Prostate gland (tissue), 2 donors: ENCODE measurements around the gene B9D1.

Experiments
- POLR2A ChIP-seq: fragments of 450-650 bp; IDR thresholded peaks from one replicate; pipeline ENCODE4 v1.6.1; 2016; ENCODE audit warnings: antibody characterized with exemption, mild to moderate bottlenecking
- TF ChIP-seq, protein P1 (sequence below), 4 experiments: fragments of 200-600 bp in 2 of 4; fragments of 450-650 bp in 2 of 4; sonication (generic) in 2 of 4; IDR thresholded peaks; 1 replicate in 3 of 4; 2 replicates in 1 of 4; pipeline ENCODE4 v1.5.1; 2016 to 2019; ENCODE audit warnings: antibody characterized with exemption in 4 of 4, mild to moderate bottlenecking in 2 of 4, moderate library complexity in 2 of 4

DNA sequence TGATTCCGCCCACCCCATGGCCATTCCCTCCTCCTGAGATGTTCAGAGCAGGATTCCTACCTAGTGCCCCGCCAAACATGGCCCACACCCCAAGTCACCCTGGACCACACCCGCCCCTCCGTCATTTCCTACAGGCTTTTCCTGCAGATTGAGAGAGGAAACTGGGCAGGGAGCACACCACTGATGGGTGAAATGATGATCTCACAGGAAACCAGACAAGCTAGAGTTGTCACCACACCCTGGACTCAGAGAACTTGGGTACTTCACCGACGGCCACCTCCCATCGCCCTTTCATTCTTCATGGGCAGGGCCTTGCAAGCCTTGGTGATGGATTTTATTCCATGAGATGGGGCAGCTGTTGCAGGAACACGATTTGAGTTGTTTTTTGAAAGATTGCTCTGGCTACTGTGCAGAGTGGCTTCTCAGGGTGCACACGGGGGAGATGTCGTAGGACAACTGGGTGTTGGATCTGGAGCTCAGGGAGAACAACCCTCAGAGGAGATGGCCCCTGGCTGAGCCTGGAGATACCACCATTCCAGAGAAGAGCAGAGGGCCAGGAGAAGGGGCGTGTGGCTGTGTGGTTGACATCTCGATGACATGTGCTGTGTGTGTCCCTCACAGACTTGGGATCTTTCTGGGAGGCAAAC is 7.4 kb upstream of the B9D1 start:
- TF ChIP-seq POLR2A: no peak
- TF ChIP-seq, protein P1, sequence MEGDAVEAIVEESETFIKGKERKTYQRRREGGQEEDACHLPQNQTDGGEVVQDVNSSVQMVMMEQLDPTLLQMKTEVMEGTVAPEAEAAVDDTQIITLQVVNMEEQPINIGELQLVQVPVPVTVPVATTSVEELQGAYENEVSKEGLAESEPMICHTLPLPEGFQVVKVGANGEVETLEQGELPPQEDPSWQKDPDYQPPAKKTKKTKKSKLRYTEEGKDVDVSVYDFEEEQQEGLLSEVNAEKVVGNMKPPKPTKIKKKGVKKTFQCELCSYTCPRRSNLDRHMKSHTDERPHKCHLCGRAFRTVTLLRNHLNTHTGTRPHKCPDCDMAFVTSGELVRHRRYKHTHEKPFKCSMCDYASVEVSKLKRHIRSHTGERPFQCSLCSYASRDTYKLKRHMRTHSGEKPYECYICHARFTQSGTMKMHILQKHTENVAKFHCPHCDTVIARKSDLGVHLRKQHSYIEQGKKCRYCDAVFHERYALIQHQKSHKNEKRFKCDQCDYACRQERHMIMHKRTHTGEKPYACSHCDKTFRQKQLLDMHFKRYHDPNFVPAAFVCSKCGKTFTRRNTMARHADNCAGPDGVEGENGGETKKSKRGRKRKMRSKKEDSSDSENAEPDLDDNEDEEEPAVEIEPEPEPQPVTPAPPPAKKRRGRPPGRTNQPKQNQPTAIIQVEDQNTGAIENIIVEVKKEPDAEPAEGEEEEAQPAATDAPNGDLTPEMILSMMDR (IDR thresholded peaks at IDR 0.05): no peak
